GM12878 (cell line): ENCODE measurements around the gene SERHL2. TPM values are rescaled to one million over a fixed set of nuclear protein-coding genes. Genes with fewer than 3 reads are reported as not detected.

ENCODE experiments used
- ATAC-seq: fragments of 200-7000 bp; cut with Tn5 transposase; 3 replicates; pipeline ENCODE4 v1.9.1; 2020; ENCODE audit warnings: mild to moderate bottlenecking, moderate library complexity
- BruUV-seq: library from RNA; stranded (reverse); fragments of 400-500 nt; replicated peaks from 2 replicates; lab custom pipeline; 2021; lab: Mats Ljungman, UMichigan
- CTCF ChIA-PET: fragments of 300-600 bp; sonication (Branson Sonifier 250); formaldehyde crosslinking; extraction: SDS; loops from one replicate; lab custom pipeline; 2021; ENCODE audit warnings: inconsistent platforms; lab: Yijun Ruan, JAX
- POLR2A ChIA-PET: fragments of 350-600 bp; formaldehyde crosslinking; extraction: SDS; loops from one replicate; lab custom pipeline; 2021; ENCODE audit warnings: inconsistent platforms; lab: Charles Lee
- RAD21 ChIA-PET: fragments of 300-600 bp; sonication (Branson Sonifier 250); formaldehyde crosslinking; loops from one replicate; lab custom pipeline; 2023; ENCODE audit warnings: antibody characterized with exemption; ENCODE audit not compliant: unreplicated experiment; lab: Charles Lee
- SMC1A ChIA-PET: fragments of 300-600 bp; sonication (Branson Sonifier 250); formaldehyde crosslinking; loops from one replicate; lab custom pipeline; 2023; ENCODE audit not compliant: unreplicated experiment, uncharacterized antibody; lab: Charles Lee
- DNase-seq: peaks from one replicate; pipeline ENCODE4 v3.0.0-alpha.2; 2011; ENCODE audit warnings: low read depth, low spot score
- FAIRE-seq: peaks from 3 replicates; lab custom pipeline; 2011; peaks lifted over from hg19 to GRCh38; lab: Jason Lieb, UNC
- H2AFZ ChIP-seq: 2 replicates; pipeline ENCODE4 v1.6.0; 2011; ENCODE audit warnings: low read depth, low read length, control low read depth; ENCODE audit not compliant: control insufficient read depth
- H3K27ac ChIP-seq: 2 replicates; pipeline ENCODE4 v1.5.1; 2011; ENCODE audit warnings: control low read depth; ENCODE audit not compliant: control insufficient read depth, insufficient read depth
- H3K27me3 ChIP-seq, 2 experiments: replicated peaks in 1 of 2; 2 replicates each; pipeline versions ENCODE4 v1.6.0 to v1.6.1; 2011; ENCODE audit warnings: low read length in 1 of 2; ENCODE audit not compliant: control insufficient read depth in 2 of 2, insufficient read depth in 2 of 2
- H3K36me3 ChIP-seq, 2 experiments: 2 replicates each; pipeline ENCODE4 v1.5.1; 2011; ENCODE audit warnings: low read length in 1 of 2; ENCODE audit not compliant: control insufficient read depth in 2 of 2, insufficient read depth in 2 of 2
- H3K4me1 ChIP-seq: 2 replicates; pipeline ENCODE4 v1.6.1; 2011; ENCODE audit warnings: mild to moderate bottlenecking, low read length, moderate library complexity, mixed read lengths; ENCODE audit not compliant: control insufficient read depth, insufficient read depth
- H3K4me2 ChIP-seq: 2 replicates; pipeline ENCODE4 v1.6.0; 2011; ENCODE audit warnings: control low read depth; ENCODE audit not compliant: control insufficient read depth, insufficient read depth
- H3K4me3 ChIP-seq: fragments of 200-600 bp; sonication (generic); 2 replicates; pipeline ENCODE4 v1.5.1; 2016
- H3K79me2 ChIP-seq: 2 replicates; pipeline ENCODE4 v1.6.0; 2011; ENCODE audit warnings: low read length; ENCODE audit not compliant: control insufficient read depth, insufficient read depth
- H3K9ac ChIP-seq: 2 replicates; pipeline ENCODE4 v1.8.0; 2011; ENCODE audit warnings: low read length, control low read depth, mixed read lengths; ENCODE audit not compliant: control insufficient read depth, insufficient read depth
- H3K9me3 ChIP-seq: replicated peaks from 3 replicates; pipeline ENCODE4 v1.5.1; 2011; ENCODE audit warnings: mild to moderate bottlenecking, low read length; ENCODE audit not compliant: control insufficient read depth, insufficient read depth
- H4K20me1 ChIP-seq: 2 replicates; pipeline ENCODE4 v1.6.0; 2011; ENCODE audit not compliant: control insufficient read depth, insufficient read depth
- BCLAF1 ChIP-seq: fragments of 450-650 bp; IDR thresholded peaks from 2 replicates; pipeline ENCODE4 v1.6.1; 2017; ENCODE audit warnings: antibody characterized with exemption, mild to moderate bottlenecking, moderate library complexity
- EP300 ChIP-seq, 2 experiments: fragments of 150-350 bp in 1 of 2; IDR thresholded peaks; 2 replicates each; pipeline ENCODE4 v1.6.1; 2011 to 2012; ENCODE audit warnings: low read depth in 2 of 2, low read length in 2 of 2, borderline replicate concordance in 1 of 2, improper control_type of control experiment in 1 of 2, inconsistent platforms in 1 of 2; ENCODE audit not compliant: control insufficient read depth in 1 of 2
- FOXM1 ChIP-seq: IDR thresholded peaks from 2 replicates; pipeline ENCODE4 v1.6.1; 2012; ENCODE audit warnings: low read depth, mild to moderate bottlenecking, inconsistent platforms, low read length, moderate library complexity
- MAX ChIP-seq: IDR thresholded peaks from 2 replicates; pipeline ENCODE4 v1.6.1; 2012; ENCODE audit warnings: low read depth, low read length, improper control_type of control experiment
- MXI1 ChIP-seq: fragments of 150-350 bp; IDR thresholded peaks from 2 replicates; pipeline ENCODE4 v1.6.1; 2011; ENCODE audit warnings: low read depth, mild to moderate bottlenecking, inconsistent platforms, low read length, improper control_type of control experiment
- MYB ChIP-seq: fragments of 150-350 bp; IDR thresholded peaks from 2 replicates; pipeline ENCODE4 v1.6.1; 2014; ENCODE audit warnings: mild to moderate bottlenecking, low read depth, low read length, borderline replicate concordance
- NR2C2 ChIP-seq: IDR thresholded peaks from 2 replicates; pipeline ENCODE4 v1.6.1; 2011; ENCODE audit warnings: borderline replicate concordance, low read depth; ENCODE audit not compliant: control insufficient read depth, insufficient read length
- NR2F1 ChIP-seq: fragments of 450-650 bp; conservative IDR thresholded peaks from 2 replicates; pipeline ENCODE4 v1.6.1; 2017; ENCODE audit warnings: mild to moderate bottlenecking
- POLR2AphosphoS2 ChIP-seq: IDR thresholded peaks from 2 replicates; pipeline ENCODE4 v1.6.1; 2011; ENCODE audit warnings: low read depth, mild to moderate bottlenecking, low read length, improper control_type of control experiment, moderate library complexity
- SKIL ChIP-seq: fragments of 450-650 bp; IDR thresholded peaks from 2 replicates; pipeline ENCODE4 v1.6.1; 2017; ENCODE audit warnings: mild to moderate bottlenecking, low read depth, inconsistent platforms; ENCODE audit not compliant: poor library complexity, severe bottlenecking
- SMC3 ChIP-seq: IDR thresholded peaks from 2 replicates; pipeline ENCODE4 v1.6.1; 2011; ENCODE audit warnings: low read length, improper control_type of control experiment, borderline replicate concordance
- USF2 ChIP-seq: IDR thresholded peaks from 2 replicates; pipeline ENCODE4 v1.6.1; 2011; ENCODE audit warnings: low read depth, low read length, improper control_type of control experiment, borderline replicate concordance
- YY1 ChIP-seq: IDR thresholded peaks from 2 replicates; pipeline ENCODE4 v1.6.1; 2011; ENCODE audit warnings: low read depth, mild to moderate bottlenecking, low read length
- ZNF592 ChIP-seq: fragments of 450-650 bp; IDR thresholded peaks from 2 replicates; pipeline ENCODE4 v1.6.1; 2017; ENCODE audit warnings: mild to moderate bottlenecking, moderate library complexity
- WGBS: methylation state at CpG from one replicate; pipeline ENCODE4 v1.1.6; 2016; ENCODE audit warnings: low lambda C conversion rate; ENCODE audit not compliant: insufficient replicate concordance, insufficient coverage; ENCODE audit errors: missing lambda C conversion rate; 5-methylcytosine and 5-hydroxymethylcytosine counted together
- in situ Hi-C: fragments of 300-500 bp; cut with MboI; formaldehyde crosslinking; loops from 9 replicates; pipeline ENCODE4 v1.14.3; 2018; ENCODE audit warnings: mixed read lengths
- intact Hi-C: fragments of 100-400 bp; cut with micrococcal nuclease; formaldehyde crosslinking; loops from one replicate; pipeline ENCODE4 v1.14.2; 2022; ENCODE audit not compliant: unreplicated experiment
- polyA plus RNA-seq, 11 experiments: library from polyadenylated mRNA; depleted of rRNA in 4 of 11; unstranded in 6 of 11; stranded (reverse) in 5 of 11; fragments of >200 nt; fragmentation: Nextera tagmentation in 4 of 11; fragmentation: Illumina TruSeq in 1 of 11; extraction: Ambion mirVana in 4 of 11; extraction: Trizol in 1 of 11; gene quantifications; 1 replicate in 1 of 11; 2 replicates in 10 of 11; pipeline versions ENCODE4 v1.2.1 to v1.2.3, GENCODE V29; 2011 to 2016; ENCODE audit warnings: inconsistent platforms in 2 of 11, missing spikeins in 2 of 11, low read depth in 1 of 11
- total RNA-seq, 4 experiments: library from RNA; depleted of rRNA in 3 of 4; stranded (reverse); fragments of >200 nt in 3 of 4; fragmentation: Illumina TruSeq in 1 of 4; extraction: Trizol in 1 of 4; gene quantifications; 2 replicates each; pipeline versions ENCODE4 v1.2.1 to v1.2.3, GENCODE V29; 2013 to 2021

SERHL2 gene
- total and polyA plus RNA-seq, 10 of the 15 experiments (the other 5 are each of a cell fraction or from before 2014, with no cell fraction given): 0.63 to 2.0 (median 1.2) TPM

- Histone ChIP-seq H3K4me3 (no peak overlapping the region), H4K20me1 (no peaks in the 10 kb centered on the region), H3K9ac (no peak overlapping the region), H3K36me3 (no peaks in the 10 kb centered on the region), H3K27me3 (no peaks in the 10 kb centered on the region), H2AFZ (no peak overlapping the region), H3K4me1 (peaks cover 12% of the 10 kb centered on the region), H3K27ac (no peak overlapping the region), H3K79me2 (no peaks in the 10 kb centered on the region), H3K4me2 (no peak overlapping the region), H3K9me3 (no peaks in the 10 kb centered on the region)
- ATAC-seq: no peak
- in situ Hi-C loops (no loop called here), intact Hi-C loops (no loop called here)
- no peak for FAIRE-seq
- CTCF ChIA-PET: no interaction called here
- no TSS peak for BruUV-seq
- RAD21 ChIA-PET: no interaction called here
- SMC1A ChIA-PET: no interaction called here
- 97% methylated on average over 17 of the region's 17 CpGs for WGBS
- POLR2A ChIA-PET: no interaction called here
- no peak for DNase-seq
- TF ChIP-seq POLR2AphosphoS2 (no peak), USF2 (no peak), MYB (no peak), SMC3 (no peak), NR2F1 (no peak), MAX (no peak), MXI1 (no peak), FOXM1 (no peak), BCLAF1 (no peak), NR2C2 (no peak), SKIL (no peak), EP300 (IDR thresholded peaks at IDR 0.05; ENCODE audit: borderline replicate concordance in 1 of 2, control insufficient read depth in 1 of 2, low read depth in 2 of 2, low read length in 2 of 2) (no peak), ZNF592 (no peak), YY1 (no peak)
Measured at GRCh38 chr22:42564699-42565098, 10.9 kb downstream of the SERHL2 start.
